Activated naive CD8-positive, alpha-beta T cell (primary cell): ENCODE measurements around the gene PPP1R8.

Experiments used
- H3K27ac Mint-ChIP-seq: one replicate; pipeline ENCODE4 v1.8.0; 2021; ENCODE audit warnings: mixed read lengths
- H3K27me3 Mint-ChIP-seq: one replicate; pipeline ENCODE4 v1.8.0; 2021; ENCODE audit warnings: mixed read lengths
- H3K36me3 Mint-ChIP-seq: one replicate; pipeline ENCODE4 v1.8.0; 2021; ENCODE audit warnings: mixed read lengths
- H3K4me1 Mint-ChIP-seq: one replicate; pipeline ENCODE4 v1.8.0; 2021; ENCODE audit warnings: low read depth, mixed read lengths
- H3K4me3 Mint-ChIP-seq: one replicate; pipeline ENCODE4 v1.8.0; 2021; ENCODE audit warnings: mild to moderate bottlenecking, mixed read lengths
- H3K9me3 Mint-ChIP-seq: one replicate; pipeline ENCODE4 v1.8.0; 2021; ENCODE audit warnings: low read depth, mixed read lengths

Gene PPP1R8

DNA sequence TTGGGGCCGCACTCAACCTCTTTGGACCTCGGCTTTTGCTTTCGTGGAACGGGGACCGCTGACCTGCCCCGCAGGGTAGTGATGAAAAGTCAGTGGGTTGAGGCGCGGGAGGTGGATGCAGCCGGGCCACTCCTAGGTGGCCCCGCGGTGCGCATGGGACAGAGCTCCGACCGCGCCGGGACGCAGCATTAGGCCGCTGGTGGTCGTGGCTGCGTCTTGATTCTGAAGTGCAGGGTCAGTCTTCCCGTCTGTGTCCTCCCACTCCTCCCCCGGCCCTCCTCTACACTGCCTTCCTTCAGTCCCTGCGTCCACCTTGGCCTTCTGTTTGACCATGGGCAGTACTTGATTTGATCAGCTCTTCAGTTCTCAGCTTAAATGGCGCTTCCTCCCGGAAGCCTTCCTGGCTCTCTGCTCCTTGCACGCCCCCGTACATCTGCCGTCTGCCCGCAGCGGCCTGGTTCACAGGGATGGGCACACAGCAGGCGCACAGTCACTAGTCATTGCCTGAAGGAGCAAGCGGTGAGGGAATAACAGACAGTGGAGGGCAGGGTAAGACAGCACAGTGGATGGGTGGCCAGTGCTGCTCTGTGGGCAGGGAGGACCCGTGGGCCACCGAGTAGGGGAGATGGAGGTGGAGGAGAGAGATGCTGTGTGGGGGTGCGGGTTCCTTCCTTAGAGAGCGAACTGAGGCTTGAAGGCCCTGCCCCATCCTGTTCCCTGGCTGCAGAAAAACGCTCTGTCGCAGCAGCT, 42.4 kb downstream of the PPP1R8 start:
- Mint-ChIP-seq H3K4me3 (peak overlapping the region; percentile 96), H3K27ac (peak overlapping the region; percentile 89), H3K4me1 (peaks cover 47% of the 10 kb centered on the region), H3K9me3 (no peaks in the 10 kb centered on the region), H3K36me3 (no peaks in the 10 kb centered on the region), H3K27me3 (no peaks in the 10 kb centered on the region)

DNA sequence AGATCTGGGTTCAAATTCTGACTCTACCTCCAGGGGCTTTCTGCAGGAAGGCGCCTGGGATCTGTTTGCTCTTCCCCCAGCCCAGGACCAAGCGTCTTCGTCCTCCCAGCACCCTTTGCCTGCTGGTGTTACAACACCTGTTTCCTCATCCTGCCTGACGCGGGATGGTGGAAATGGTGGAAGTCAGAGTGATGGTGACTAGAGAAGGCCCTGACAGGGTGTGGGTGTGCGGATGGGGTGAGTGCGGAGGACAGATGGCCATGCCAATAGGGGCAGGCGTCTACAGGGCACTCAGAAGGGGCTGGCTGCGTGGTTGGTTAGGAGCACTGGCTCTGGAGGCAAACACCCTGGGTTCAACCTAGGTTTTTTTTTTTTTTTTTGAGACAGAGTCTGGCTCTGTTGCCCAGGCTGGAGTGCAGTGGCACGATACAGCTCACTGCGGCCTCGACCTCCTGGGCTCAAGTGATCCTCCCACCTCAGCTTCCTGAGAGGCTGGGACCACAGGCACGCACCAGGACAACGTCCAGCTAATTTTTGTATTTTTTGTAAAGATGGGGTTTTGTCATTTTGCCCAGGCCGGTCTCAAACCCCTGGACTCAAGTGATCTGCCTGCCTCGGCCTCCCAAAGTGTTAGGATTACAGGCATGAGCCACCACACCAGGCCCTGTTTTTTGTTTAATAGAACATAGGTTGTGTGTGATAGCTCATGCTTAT, 43.2 kb downstream of the PPP1R8 start:
- H3K9me3 Mint-ChIP-seq = no peaks in the 10 kb centered on the region
- no peaks in the 10 kb centered on the region for H3K27me3 Mint-ChIP-seq
- peak overlapping the region; percentile 96 for H3K4me3 Mint-ChIP-seq
- H3K27ac Mint-ChIP-seq = peak overlapping the region; percentile 34
- H3K36me3 Mint-ChIP-seq = peaks cover 3% of the 10 kb centered on the region
- H3K4me1 Mint-ChIP-seq = peaks cover 44% of the 10 kb centered on the region

DNA sequence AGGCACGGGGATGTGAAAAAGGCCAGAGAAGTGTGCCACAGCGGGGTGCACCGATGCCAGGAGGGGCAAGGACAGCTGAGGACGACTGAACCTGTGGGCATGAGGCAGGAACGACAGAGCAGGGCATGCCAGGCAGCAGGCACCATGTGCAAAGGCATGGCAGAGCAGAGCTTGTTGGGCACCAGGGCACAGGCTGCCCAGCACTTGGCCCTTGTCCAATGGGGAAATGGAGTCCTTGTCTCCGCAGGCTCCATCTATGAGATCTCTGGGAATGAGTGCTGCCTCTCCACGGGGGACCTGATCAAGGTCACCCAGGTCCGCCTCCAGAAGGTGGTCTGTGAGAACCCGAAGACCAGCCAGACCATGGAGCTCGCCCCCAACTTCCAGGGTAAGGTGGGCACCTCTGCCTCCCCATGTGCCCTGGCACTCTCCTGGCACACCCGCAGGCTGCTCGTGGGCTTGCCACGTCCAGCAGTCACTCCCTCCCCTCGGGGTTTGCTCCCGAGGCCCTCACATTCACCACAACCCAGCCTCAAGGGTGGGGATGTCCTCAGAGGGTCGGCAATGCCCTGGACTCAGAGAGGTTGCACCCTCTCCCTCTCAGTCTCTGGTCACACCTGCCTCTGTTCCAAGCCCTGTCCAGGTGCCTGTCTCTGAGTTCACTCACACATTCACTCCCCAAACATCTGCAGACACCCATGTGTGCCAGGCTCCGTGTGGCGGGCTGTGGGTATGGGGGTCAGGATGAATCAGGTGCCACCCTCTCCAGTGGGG, 45.9 kb downstream of the PPP1R8 start:
- H3K9me3 Mint-ChIP-seq = no peaks in the 10 kb centered on the region
- H3K4me3 Mint-ChIP-seq = no peak overlapping the region
- peak overlapping the region; percentile 22 for H3K27ac Mint-ChIP-seq
- H3K36me3 Mint-ChIP-seq = peaks cover 3% of the 10 kb centered on the region
- peaks cover 34% of the 10 kb centered on the region for H3K4me1 Mint-ChIP-seq
- no peaks in the 10 kb centered on the region for H3K27me3 Mint-ChIP-seq

DNA sequence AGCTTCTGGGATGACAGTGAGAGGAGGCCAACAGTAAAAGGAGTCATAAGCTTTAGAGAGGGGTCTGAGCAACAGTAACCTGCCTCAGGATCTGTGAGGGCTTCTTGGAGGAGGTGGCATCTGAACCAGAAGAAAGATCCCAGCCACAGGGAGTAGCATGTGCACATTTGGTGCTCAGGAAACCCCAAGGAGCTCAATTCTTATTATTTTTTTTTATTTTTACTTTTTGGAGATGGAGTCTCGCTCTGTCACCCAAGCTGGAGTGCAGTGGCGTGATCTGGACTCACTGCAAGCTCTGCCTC, 46.5 kb downstream of the PPP1R8 start:
- Mint-ChIP-seq H3K4me1 (peaks cover 34% of the 10 kb centered on the region), H3K27ac (peak overlapping the region; percentile 22), H3K4me3 (no peak overlapping the region), H3K36me3 (peaks cover 3% of the 10 kb centered on the region), H3K27me3 (no peaks in the 10 kb centered on the region), H3K9me3 (no peaks in the 10 kb centered on the region)

DNA sequence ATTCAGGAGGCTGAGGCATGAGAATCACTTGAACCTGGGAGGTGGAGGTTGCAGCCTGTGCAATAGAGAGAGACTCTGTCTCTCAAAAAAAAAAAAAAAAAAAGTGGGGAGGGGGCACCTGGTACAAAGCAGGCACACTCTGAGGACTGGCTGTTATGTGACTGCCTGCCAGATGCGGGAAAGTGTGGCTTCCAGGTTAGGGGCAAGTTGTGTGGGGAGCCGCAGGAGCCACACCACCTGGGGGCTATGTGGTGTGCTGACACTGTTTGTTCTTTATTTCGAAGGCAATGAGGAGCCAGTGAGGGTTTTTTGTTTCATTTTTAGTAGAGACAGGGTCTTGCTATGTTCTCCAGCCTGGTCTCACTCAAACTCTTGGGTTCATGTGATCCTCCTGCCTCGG, 47.5 kb downstream of the PPP1R8 start:
- Mint-ChIP-seq H3K4me1 (peaks cover 32% of the 10 kb centered on the region), H3K9me3 (no peaks in the 10 kb centered on the region), H3K27ac (peak overlapping the region; percentile 78), H3K4me3 (no peak overlapping the region), H3K27me3 (no peaks in the 10 kb centered on the region), H3K36me3 (peaks cover 3% of the 10 kb centered on the region)

DNA sequence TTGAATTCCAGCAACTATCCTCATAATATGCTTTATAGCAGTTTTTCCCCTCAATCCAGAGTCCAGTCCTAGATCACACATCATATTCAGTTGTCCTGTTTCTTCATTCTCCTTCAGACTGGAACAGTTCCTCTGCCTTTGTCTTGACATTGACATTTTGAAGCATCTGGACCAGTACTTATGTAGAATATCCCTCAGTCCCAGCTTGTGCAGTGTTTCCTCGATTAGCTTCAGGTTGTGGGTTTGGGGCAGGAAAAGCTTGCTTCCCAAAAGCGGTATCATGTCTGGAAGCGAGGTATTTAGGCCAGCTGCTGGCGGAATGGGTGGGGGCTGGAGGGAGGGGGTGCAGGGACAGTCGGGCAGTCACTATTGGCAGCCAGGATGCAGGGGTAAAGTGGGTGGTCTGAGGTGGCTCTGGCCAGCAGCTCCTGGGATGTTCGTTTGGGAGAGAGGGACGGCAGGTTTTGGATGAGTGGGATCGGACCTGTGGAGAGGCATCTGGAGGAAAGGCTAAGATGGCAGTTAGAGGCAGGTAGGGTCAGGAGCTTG, 48.3 kb downstream of the PPP1R8 start:
- Mint-ChIP-seq H3K27ac (peak overlapping the region; percentile 78), H3K27me3 (no peaks in the 10 kb centered on the region), H3K4me3 (no peak overlapping the region), H3K4me1 (peaks cover 32% of the 10 kb centered on the region), H3K9me3 (no peaks in the 10 kb centered on the region), H3K36me3 (peaks cover 3% of the 10 kb centered on the region)

DNA sequence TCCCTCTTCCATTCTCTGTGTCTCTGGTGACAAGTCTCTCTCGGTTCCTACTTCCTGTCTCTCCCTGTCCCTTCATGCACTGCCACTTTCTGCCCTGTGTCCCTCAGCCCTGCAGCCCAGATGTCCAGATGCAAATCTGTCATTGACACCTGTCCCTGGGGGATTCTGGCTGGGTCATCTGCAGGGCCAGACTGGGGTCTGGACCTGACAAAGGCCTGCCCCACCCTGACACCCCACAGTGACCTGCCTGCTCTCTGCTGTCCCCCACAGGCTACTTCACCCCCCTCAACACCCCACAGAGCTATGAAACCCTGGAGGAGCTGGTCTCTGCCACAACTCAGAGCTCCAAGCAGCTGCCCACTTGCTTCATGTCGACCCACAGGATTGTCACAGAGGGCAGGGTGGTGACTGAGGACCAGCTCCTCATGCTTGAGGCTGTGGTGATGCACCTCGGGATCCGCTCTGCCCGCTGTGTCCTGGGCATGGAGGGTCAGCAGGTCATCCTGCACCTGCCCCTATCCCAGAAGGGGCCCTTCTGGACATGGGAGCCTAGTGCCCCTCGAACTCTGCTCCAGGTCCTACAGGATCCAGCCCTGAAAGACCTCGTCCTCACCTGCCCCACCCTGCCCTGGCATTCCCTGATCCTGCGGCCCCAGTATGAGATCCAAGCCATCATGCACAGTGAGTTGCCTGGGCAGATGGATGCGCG, 48.9 kb downstream of the PPP1R8 start:
- Mint-ChIP-seq H3K36me3 (peaks cover 3% of the 10 kb centered on the region), H3K27me3 (no peaks in the 10 kb centered on the region), H3K27ac (peak overlapping the region; percentile 22), H3K4me1 (peaks cover 36% of the 10 kb centered on the region), H3K4me3 (no peak overlapping the region), H3K9me3 (no peaks in the 10 kb centered on the region)

DNA sequence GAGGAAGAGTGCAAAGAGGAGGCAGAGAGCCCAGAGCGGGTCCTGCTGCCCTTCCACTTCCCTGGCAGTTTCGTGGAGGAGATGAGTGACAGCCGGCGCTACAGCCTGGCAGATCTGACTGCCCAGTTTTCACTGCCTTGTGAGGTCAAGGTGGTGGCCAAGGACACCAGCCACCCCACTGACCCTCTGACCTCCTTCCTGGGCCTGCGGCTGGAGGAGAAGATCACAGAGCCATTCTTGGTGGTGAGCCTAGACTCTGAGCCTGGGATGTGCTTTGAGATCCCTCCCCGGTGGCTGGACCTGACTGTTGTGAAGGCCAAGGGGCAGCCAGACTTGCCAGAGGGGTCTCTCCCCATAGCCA, 51.9 kb downstream of the PPP1R8 start:
- no peaks in the 10 kb centered on the region for H3K27me3 Mint-ChIP-seq
- peaks cover 46% of the 10 kb centered on the region for H3K4me1 Mint-ChIP-seq
- no peak overlapping the region for H3K27ac Mint-ChIP-seq
- peaks cover 11% of the 10 kb centered on the region for H3K36me3 Mint-ChIP-seq
- no peak overlapping the region for H3K4me3 Mint-ChIP-seq
- H3K9me3 Mint-ChIP-seq = no peaks in the 10 kb centered on the region

DNA sequence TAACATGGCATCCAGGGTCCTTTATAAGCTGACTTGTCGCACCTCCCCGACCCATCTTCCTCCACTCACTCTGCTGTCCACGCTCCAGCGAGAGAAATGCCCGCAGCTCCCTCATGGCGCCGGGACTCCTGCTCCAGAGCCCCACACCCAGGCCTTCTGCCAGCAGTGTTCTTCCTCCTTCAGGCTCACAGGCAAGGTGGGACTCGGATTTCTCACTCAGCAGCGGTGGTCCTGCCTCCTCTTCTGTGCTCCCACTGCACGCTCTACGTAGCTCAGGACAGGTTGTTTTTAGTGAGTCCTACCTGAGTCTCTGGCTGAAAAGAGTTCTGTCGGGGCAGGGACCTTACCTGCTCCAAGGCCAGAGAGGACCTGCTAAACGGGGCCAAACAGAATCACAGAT, 53.0 kb downstream of the PPP1R8 start:
- H3K9me3 Mint-ChIP-seq = no peaks in the 10 kb centered on the region
- H3K36me3 Mint-ChIP-seq = peaks cover 11% of the 10 kb centered on the region
- H3K4me3 Mint-ChIP-seq = no peak overlapping the region
- peaks cover 49% of the 10 kb centered on the region for H3K4me1 Mint-ChIP-seq
- H3K27ac Mint-ChIP-seq = peak overlapping the region; percentile 76
- H3K27me3 Mint-ChIP-seq = no peaks in the 10 kb centered on the region

DNA sequence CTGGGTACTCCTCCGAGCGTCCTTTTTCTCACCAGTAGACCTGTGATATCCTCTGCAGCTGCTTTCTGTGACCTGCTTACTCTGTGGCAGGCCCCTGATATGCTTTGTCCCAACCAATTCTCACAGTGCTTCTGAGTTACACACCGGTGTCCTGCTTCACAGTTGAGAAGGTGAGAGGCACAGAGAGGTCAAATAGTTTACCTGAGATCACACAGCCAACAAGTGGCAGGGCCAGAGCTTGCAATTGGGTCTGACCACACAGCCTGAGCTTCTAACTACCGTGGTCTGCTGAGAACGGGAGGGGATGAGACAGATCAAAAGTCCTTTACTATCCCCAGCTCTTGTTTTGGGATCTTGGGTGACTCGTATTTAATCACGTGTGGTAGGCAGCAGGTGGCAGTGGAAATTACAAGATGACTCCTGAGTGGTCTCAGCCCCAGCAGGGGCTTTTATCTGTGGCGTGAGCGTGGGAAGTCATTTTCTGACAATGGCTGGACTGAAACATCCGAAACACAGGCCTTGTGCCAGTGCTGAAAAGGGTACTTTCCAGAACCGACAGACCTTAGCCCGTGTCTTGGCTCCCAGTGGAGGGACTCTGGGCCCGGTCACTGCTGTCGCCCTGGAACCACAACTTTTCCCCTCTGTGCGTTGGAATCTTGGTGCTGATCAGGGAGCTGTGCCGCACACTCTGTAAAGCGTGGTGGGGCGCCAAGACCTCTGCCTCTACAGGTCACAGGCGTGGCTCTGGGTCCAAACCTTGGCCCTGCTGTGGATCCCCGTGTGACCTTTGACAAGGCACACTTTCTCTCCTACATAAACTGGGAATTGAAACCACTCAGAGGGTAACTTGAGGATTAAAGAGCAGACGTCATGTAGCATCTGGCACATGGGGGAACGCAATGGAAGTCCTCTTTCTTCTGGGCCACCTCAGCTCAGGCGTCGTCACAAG, 53.7 kb downstream of the PPP1R8 start:
- Mint-ChIP-seq H3K4me1 (peaks cover 51% of the 10 kb centered on the region), H3K9me3 (no peaks in the 10 kb centered on the region), H3K36me3 (peaks cover 9% of the 10 kb centered on the region), H3K4me3 (no peak overlapping the region), H3K27me3 (no peaks in the 10 kb centered on the region), H3K27ac (peak overlapping the region; percentile 64)

DNA sequence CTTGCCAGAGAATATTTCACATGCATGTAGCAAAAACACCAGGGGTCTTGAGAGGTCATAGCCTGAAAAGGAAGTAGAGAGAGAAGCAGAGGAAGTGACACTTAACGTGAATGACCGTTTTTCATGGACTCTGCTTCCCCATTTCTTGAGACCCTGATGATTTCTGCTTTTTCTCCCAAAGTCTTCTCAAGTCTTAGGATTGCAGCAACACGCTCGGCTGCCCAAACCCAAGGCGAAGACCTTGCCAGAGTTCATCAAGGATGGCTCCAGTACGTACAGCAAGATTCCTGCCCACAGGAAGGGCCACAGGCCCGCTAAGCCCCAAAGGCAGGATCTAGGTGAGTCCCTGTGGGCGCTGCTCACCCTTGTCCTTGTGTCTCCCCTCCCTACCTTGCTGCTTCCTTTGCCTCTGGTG, 54.5 kb downstream of the PPP1R8 start:
- Mint-ChIP-seq H3K36me3 (peaks cover 9% of the 10 kb centered on the region), H3K27ac (peak overlapping the region; percentile 64)

DNA sequence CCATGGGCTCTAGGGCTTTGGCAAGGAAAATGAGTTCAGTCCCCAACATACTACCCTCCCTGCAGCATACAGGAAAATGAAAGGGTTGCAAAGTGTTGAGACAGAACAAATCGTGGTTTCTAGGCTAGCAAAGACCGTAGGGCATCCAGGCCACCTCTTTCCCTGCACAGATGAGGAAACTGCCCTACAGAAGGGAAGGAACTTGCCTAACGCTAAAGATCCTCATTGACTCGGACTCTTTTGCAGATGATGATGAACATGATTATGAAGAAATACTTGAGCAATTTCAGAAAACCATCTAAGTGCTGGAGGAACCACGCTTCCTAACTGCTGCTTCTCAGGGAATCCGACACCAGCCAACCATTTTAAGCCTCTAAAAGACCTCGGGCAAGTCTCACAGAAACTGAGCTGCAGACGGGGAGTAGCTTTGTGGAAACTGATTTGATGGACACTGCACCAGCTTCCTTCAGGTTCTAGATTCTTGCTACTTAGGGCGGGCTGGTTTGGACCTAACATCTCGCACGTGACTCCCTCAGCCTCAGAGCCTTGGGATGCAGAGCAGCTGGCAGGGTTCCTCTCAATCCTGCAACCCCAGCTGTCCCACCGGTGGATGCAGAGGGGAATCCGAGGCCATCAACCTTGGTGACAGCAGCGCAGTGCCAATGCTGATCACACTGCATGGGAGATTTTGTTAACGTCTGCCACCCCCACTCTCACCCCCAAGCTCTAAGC, 55.2 kb downstream of the PPP1R8 start:
- peaks cover 12% of the 10 kb centered on the region for H3K36me3 Mint-ChIP-seq

More for the DNA sequence above, 54.5 kb downstream of the PPP1R8 start:
- peaks cover 54% of the 10 kb centered on the region for H3K4me1 Mint-ChIP-seq
- H3K4me3 Mint-ChIP-seq = no peak overlapping the region
- H3K27me3 Mint-ChIP-seq = no peaks in the 10 kb centered on the region
- no peaks in the 10 kb centered on the region for H3K9me3 Mint-ChIP-seq

DNA sequence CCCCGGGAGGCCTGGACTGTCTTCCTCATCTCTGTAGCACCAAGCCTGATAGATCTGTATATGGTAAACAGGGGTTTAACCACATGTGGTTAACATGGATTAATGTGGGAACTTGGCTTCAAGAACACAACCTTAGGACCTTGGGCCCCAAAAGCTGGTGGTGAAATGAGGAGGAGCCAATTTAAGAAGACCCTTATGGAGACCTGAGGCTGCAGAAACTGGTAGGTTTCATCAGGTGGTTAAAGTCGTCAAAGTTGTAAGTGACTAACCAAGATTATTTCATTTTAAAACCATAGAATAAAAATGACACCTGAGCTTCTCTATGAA, 55.7 kb downstream of the PPP1R8 start:
- Mint-ChIP-seq H3K4me3 (peak overlapping the region; percentile 65), H3K4me1 (peaks cover 64% of the 10 kb centered on the region), H3K27me3 (no peaks in the 10 kb centered on the region), H3K27ac (peak overlapping the region; percentile 50), H3K9me3 (no peaks in the 10 kb centered on the region), H3K36me3 (peaks cover 15% of the 10 kb centered on the region)

More for the DNA sequence above, 55.2 kb downstream of the PPP1R8 start:
- Mint-ChIP-seq H3K4me1 (peaks cover 59% of the 10 kb centered on the region), H3K4me3 (no peak overlapping the region), H3K9me3 (no peaks in the 10 kb centered on the region), H3K27ac (peak overlapping the region; percentile 64), H3K27me3 (no peaks in the 10 kb centered on the region)
